NCI-H526 (cell line): Measurements from ENCODE around the gene TMED1.
"Not testable (repeated sequence)": the region's sequence is repeated elsewhere in the genome, so short reads cannot be mapped to it uniquely, and the experiment has no call there.

Experiments used
- DNase-seq, 2 experiments: peaks; one replicate each; lab custom pipeline; 2025; lab: John Stamatoyannopoulos, UW

Gene TMED1

DNA sequence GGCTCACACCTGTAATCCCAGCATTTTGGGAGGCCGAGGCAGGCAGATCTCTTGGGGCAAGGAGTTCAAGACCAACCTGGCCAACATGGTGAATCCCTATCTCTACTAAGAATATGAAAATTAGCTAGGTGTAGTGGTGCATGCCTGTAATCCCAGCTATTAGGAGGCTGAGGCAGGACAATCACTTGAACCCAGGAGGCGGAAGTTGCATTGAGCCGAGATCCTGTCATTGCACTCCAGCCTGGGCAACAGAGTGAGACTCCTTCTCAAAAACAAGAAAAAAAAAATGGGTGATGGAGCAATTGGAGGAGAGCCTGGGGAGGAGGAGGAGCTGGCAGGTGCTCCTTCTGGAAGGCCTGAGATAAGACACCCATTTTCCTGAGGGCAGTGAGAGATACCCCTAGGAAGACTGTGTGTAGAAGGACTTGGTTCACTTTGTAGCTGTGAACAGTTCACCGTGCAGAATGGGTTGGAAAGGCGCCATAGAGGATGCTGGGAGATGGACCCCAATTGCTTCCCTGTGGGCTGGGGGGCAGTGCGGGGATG lies 26.6 kb upstream of the TMED1 start:
- DNase-seq, result no peak

DNA sequence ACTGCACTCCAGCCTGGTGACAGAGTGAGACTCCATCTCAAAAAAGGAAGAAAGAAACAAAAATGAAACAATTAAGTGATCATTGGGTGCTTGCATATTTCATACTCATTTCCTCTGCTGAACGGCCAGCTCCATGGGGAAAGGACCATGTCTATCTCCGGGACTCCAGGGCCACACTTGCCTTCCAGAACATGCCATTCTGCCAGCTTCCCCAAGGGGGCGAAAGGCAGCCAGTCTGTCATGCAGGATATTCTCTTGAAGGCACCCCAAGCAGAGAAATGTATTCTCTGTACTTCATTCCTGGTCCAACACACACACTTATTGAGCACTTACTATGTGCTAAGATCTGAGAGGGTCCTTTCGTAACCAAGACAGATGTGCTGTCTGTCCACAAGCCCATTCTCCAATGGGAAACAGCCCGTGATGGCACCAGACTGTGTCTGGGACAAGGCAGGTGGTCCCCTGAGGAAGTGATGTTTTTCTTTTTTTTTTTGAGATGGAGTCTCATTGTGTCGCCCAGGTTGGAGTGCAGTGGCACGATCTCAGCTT lies 25.2 kb upstream of the TMED1 start:
- peak in 1 of 2 experiments; percentile 16 for DNase-seq

DNA sequence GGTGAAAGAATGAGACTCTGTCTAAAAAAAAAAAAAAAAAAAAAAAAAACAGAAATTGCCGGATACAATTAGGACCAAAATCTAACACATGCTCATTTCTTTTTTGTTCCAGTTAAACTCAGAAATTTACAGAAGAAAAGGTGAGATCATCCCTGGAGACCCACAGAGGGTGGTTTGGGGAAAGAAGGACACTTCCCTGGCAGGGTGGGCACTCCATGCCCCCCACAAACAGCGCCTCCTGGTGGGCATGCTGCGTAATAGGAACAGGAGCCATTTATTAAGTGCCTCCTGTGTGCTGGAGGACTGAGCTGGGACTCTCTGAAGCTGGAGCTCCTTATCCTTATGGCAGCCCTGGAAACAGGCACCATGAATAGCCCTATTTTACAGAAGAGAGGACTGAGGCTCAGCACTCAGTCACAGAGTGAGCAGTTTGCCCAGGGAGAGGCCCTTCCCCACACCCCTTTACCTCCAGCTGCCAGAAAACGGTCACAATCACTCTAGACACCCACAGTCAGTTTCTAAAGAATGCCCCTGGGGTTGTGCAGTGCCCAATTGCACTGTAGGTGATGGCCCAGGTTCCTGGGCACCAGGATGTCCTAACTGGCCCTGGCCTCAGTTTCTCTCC lies 22.3 kb upstream of the TMED1 start:
- peak in 1 of 2 experiments; percentile 9 for DNase-seq

DNA sequence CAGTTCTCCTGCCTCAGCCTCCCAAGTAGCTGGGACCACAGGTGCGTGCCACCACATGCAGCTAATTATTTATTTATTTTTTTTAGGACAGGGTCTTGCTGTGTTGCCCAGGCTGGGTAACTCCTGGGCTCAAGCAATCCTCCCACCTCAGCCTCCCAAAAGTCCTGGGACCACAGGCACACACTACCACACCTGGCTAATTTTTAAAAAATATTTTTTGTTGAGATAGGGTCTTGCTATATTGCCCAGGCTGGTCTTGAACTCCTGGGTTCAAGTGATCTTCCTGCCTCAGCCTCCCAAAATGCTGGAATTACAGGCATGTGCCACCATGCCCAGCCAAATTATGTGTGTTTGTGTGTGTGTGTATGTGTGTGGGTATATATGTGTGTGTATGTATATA lies 20.9 kb upstream of the TMED1 start:
- not testable (repeated sequence) for DNase-seq

DNA sequence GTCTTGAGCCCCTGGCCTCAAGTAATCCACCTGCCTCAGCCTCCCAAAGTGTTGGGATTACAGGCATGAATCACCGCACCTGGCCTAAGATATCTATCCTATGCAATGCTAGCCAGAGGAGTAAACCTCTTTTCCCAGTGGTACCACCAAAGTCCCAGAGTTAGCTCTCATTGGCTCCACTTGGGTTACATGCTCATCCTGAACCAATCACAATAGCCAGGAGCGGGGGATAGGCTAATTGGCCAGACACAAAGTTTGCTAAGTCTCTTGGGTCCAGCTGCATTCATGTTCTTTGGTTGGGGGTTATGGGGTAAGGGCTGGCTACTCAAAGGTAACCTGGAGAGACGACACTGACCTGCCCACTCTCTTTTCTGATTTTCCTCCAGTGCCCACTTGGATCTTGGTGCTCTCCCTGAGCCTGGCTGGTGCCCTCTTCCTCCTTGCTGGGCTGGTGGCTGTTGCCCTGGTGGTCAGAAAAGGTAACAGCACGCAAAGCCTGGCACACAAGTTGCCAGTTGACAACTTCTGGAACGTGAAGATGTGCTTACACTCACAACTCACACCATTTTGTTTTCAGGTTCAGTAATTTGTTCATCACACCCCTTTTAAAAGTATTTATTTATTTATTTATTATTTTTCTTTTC lies 20.0 kb upstream of the TMED1 start:
- DNase-seq, result peak in 1 of 2 experiments; percentile 34

DNA sequence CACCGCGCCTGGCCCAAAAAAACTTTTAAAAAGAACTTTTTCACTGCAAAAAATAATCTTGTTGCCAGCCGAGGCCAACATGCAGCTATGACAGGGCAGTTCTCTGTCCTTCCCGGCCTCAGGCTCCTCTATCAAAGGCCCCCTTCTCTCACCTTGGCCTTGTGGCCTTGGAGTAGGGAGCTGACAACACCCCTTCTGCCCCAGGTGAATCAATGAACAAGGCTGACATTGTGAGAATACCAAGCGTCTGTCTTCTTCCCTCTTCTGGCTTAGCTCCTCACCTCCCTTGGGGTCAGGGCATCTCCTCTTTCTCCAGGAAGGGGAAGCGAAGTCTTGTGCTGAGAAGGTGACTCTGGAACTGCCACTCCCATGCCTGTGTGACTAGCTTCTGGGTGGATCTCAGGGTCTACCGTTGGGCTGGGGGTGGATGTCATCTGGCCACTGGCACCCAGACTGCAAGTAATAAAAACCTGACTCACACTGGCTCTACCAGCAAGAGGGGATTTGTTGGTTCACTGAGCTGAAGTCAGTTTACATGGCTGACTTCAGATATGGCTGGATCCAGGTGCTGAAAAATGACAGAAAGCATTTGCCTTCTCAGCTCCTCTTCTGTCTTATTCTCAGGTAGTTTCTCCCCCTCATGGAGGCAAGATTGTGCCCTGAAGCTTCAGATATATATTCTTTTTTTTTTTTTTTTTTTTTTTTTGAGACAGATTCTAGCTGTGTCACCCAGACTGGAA lies 18.5 kb upstream of the TMED1 start:
- DNase-seq, result no peak

DNA sequence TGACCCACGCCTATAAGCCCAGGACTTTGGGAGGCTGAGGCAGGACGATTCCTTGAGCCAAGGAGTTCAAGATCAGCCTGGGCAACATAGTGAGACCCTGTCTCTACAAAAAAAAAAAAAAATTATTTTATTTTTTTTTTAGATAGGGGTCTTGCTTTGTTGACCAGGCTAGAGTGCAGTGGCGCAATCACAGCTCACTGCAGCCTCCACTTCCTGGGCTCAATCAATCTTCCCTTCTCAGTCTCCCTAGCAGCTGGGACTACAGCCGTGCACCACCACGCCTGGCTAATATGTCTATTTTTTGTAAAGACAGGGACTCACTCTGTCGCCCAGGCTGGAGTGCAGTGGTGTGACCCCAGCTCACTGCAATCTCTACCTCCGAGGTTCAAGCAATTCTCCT lies 16.9 kb upstream of the TMED1 start:
- no peak for DNase-seq

DNA sequence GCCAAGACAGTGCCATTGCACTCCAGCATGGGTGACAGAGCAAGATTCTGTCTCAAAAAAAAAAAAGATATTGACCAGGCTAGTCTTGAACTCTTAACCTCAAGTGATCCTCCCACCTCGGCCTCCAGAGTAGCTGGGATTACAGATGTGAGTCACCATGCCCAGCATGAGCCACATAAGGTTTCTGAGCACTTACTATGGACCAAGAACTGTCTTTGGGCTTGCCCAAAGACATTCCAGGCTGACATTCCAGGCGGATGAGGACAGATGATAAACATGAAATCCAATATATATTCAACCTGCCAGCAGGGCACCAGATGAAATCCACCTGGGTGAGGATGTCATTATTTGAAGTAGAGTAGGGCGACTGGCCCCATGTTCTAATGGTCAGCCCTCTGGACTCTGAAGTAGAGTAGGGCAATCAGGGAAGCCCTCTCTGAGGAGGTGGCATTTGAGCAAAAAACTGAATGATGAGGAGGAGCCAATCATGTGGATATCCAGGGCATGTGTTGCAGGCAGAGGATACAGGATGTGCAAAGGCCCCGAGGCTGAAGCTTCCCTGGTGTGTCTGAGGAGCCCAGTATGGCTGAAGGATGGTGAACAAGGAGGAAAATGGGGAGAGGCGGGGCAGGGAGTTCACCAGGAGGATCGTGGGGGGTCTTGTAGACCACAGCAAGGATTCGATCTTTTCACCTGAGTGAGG lies 16.2 kb upstream of the TMED1 start:
- no peak for DNase-seq

DNA sequence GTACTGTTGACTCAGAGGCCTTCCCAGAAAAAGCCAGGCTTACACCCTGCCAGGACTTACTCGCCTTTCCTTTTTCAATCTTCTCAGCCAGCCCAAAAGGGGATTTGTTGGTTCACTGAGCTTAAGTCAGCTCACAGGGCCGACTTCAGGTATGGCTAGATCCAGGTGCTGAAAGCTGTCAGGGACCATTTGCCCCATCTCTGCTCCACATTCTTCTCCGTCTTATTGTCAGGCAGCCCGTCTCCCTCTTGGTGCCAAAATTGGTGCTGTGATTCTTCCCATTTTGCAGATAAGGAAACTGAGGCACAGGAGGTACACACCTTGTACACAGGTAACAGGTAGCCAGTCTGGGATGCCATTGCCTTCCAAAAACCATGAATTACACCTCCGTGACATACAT lies 14.6 kb upstream of the TMED1 start:
- no peak for DNase-seq

DNA sequence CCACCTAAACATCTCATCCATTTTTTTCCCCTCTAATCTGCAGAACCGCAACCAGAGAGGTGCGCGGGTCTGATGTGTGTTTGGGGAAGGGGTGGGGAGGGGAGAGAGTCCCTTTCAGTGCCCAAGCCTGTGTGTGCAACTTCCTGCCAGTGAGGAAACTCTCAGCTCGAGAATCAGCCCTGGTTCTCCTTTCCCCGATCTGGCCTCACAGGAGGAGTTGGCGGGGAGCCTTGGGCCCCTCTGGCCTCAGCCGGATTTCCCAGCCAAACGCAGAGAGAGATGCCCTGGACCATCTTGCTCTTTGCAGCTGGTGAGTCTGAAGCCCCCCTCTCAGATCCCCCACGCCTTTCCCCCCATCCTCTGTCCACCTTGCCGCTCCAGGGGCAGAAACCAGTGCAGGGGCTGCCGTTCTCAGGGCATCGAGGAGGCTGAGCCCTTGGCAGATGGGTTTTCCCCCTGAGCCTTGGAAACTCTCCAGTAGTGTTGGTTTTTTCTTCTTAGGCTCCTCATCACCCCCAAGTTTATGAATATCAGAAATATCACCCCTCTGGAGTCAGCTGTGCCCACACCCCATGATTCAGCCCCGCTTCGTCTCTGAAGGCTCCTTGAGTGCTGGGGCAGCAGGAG lies 12.3 kb upstream of the TMED1 start, which contains the start of gene C19orf38:
C19orf38 (plus strand) TSS at position 186 of the 627 bp plus-strand sequence; CDS start at position 280, 94 bp downstream.
- DNase-seq, result no peak

DNA sequence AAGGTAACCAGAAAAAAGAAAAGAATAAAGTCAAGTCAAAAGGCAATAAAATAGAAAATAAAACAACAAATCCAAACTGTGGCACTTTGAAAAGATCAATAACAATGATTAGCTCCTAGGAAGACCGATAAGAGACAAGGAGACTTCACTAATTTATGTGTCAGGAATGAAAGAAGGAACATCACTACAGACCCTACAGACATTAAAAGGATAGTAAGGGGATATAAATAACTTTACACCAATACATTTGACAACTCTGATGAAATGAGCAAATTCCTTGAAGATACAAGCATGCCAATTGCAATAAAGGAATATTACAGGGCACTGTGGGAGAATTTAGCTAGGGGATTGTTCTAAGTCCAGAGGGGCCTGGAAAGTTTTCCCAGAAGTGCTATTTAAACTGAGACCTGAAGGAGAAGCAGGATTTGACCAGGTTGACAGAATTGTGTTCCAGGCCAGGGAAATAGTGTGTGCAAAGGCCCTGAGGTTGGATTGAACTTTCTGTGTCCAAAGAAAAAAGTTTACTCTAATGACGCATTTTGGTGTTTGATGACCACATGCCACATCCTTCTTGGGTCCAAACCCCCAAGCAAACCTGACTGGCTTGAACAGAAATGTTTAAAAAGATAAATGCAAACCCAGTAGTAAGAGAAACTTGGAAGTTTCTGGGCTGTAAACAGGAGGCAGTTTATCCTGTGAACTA lies 10.6 kb upstream of the TMED1 start:
- DNase-seq, result no peak

DNA sequence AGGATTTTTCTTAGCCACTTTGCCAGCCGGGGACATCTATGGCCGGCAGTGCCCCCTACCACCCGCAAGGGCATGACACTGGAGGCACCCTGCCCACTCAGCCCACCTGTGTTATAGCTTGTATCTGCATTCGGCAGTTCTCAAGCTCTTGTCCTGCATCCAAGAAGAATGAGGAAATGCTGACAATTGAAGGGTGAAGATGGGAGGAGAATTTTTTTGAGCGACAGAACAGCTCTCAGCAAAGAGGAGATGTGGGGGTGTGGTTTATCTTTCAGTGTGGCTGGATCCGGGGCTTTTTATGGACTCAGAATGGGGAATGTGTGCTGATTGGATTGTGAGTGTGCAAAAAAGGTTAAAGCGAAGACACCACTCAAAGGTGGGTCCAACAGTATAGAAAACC lies 6.8 kb upstream of the TMED1 start:
- no peak for DNase-seq

DNA sequence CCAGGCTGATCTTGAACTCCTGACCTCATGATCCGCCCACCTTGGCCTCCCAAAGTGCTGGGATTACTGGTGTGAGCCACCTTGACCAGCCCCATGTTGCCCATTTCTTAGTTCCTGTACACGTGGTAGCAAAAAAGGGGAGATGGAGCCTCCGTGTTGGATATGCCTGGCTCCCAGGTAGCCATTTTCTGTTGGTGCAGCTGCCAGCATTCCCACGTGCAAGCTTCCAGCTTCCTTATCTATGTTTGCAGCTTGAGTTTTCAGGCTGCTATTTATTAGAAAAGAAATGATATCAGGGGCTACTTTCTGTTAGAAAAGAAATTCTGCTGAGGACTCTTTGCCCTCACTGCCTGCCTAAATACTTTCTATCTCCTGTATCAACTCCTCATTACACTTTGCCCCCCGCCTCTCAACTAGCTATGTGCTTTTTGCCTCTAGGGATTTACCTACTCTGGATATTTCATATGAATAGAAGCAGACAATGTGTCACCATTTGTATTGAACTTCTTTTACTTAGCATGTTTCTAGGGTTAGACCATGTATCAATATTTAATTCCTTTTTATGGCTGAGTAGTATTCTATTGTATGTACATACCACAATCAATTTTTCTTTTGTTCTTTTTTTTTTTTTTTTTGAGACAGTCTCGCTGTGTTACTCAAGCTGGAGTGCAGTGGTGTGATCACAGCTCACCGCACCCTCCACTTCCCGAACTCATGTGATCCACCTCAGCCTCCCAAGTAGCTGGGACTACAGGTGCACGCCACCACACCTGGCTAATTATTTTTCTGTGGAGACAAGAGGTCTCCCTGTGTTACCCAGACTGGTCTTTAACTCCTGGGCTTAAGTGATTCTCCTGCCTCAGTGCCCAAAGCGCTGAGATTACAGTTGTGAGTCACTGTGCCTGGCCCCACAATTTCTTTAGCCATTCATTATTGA lies 3.4 kb upstream of the TMED1 start:
- no peak for DNase-seq

DNA sequence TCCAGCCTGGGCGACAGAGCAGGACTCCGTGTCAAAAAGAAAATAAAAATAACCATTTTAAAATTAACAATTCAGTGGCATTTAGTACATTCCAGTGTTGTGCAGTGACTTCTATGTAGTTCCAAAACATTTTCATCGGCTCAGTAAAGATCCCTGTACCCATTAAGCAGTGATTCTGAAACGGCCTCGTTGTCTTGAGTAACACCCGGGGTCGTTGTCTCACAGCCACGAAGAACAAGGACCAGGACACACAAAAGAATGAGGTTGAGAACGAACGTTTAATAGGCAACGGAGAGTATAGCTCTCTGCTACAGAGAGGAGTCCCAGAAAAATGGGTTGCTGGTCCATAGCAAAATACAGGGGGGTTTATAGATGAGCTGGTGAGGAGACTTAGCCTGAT lies 2.4 kb upstream of the TMED1 start:
- DNase-seq, result peak in 1 of 2 experiments; percentile 60

DNA sequence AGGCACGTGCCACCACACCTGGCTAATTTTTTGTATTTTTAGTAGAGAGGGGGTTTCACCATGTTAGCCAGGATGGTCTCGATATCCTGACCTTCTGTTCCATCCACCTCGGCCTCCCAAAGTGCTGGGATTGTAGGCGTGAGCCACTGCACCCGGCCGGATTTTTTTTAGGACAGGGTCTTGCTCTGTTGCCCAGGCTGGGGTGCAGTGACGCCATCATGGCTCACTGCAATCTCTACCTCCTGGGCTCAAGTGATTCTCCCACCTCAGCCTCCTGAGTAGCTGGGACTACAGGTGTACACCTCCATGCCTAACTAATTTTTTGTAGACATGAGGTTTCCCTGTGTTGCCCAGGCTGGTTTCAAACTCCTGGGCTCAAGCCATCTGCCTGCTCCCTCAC lies 1.6 kb upstream of the TMED1 start:
- not testable (repeated sequence) for DNase-seq

DNA sequence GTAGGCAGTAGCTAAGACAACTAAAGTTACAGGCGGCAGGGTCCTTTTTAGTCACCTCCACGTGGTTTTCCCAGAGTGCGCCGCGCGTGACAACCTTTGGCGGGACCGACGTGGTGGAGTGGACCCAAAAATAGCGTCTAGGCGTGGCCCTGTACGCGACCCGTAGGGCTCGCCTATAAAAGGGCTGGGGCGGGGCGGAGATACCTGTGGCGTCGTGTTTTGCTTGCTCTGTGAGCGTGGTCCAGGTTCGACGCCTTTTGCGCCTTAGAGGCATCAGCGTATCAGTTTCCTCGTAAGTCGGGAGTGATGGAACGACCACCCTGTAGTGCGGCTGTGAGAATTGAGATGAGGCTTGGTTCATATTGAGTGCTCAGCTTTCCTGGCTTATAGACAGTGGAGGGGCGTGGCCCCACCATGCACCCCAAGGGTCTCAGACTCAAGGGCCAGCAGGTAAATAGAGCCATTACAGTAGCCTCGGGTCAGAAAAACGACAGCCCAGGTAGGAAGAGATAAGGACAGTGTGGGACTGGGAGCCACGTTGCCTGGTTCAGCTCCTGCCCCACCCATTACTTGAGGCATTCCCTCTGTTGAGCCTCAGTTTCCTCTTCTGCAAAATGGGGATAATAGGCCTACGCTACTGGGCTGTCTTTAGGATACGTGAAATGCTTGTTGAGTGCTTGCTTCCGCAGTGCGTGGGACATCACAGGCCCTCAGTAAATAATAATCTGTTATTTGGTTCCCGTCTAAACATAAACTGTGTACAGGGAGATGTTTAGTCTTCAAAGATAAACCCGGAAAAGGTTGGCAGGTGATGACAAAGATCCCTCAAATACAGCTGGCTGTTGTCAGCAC lies 693 bp upstream of the TMED1 start:
- DNase-seq, result peak; percentile 83 to 88

DNA sequence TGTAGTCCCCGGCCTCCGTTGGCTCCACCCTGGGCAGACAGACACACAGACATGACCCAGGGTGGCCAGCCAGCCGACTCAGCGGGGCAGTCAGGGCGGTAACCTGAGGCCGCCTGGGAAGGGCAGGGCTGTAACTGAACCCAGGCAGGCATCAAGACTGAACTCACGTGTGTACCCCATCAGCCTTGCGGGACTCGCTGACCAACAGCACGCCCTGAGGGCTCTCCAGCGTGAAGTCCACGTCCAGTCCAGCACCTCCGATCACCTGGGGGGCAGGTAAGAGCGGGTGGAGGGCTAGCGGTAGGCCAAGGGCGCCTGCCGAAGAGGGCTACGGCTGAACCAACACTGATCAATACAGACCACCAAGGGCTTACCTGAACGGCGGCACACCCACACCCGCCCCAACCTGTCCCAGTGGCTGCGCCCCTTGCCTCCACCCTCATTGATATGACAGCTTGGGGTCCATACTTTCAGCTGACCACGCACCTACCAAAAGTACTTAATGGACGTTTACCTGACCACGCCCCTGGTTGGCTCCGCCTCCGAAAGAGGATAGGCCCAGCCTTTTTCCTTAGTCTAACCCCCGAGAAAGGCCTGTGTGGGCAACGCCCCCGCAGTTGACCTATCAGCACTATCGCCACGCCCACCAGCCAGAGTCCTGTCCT lies 791 bp downstream of the TMED1 start:
- no peak for DNase-seq

DNA sequence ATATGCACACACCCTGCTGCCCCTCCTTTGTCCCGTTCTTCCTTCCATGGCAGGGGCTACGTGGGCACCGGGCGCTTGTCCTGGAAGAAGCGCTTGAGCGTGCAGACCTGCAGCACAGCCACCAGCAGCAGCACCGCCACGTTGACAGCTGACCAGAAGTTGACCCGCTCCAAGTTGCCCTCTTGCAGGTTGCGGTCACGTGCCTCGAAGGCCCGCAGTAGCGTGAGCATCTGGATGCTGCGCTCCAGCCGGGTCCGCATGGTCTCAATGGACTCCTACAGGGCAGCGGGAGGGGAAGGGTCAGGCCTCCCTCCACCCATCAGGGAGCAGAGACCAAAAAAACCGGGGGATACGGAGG lies 3.1 kb downstream of the TMED1 start:
- DNase-seq, result no peak
